Activated CD4-positive, alpha-beta T cell treated with anti-CD3 and anti-CD28 coated beads, Interleukin-2, Interleukin-6, amounts not matched to agents 100 ng/mL and 50 ng/mL, durations not matched to agents 16 hours and 8 hours (primary cell): ENCODE results near the gene HOXA10.

Experiments
- DNase-seq: peaks from one replicate; pipeline ENCODE4 v3.0.0-alpha.2; 2020

HOXA10 gene

GRCh38 chr7:27203365-27203953 is 29.3 kb upstream of the HOXA10 start:
- DNase-seq, result no peak

- DNase-seq, result no peak
These were observed 28.7 kb upstream of the HOXA10 start for GRCh38 chr7:27202862-27203134.

GRCh38 chr7:27202018-27202861 is 28.1 kb upstream of the HOXA10 start:
- no peak for DNase-seq

GRCh38 chr7:27201580-27202017 is 27.5 kb upstream of the HOXA10 start:
- DNase-seq, result no peak

- DNase-seq, result no peak
These were observed 26.9 kb upstream of the HOXA10 start for GRCh38 chr7:27200761-27201579.

GRCh38 chr7:27199849-27200760 is 26.0 kb upstream of the HOXA10 start, which contains the start of gene HOXA13:
Gene HOXA13 (minus strand): TSS chr7:27200091. CDS start chr7:27200077, 14 bp downstream.
- DNase-seq, result no peak

- no peak for DNase-seq
These were observed 25.0 kb upstream of the HOXA10 start for GRCh38 chr7:27198871-27199801.

- no peak for DNase-seq
These were observed 24.2 kb upstream of the HOXA10 start for GRCh38 chr7:27198138-27198841.

GRCh38 chr7:27197137-27198042 is 23.3 kb upstream of the HOXA10 start:
- DNase-seq, result no peak

GRCh38 chr7:27196287-27196767 is 22.2 kb upstream of the HOXA10 start:
- DNase-seq, result peak; percentile 83

- no peak for DNase-seq
These were observed 20.7 kb upstream of the HOXA10 start for GRCh38 chr7:27194686-27195379.

- DNase-seq, result no peak
These were observed 19.9 kb upstream of the HOXA10 start for GRCh38 chr7:27194002-27194352.

- no peak for DNase-seq
These were observed 19.3 kb upstream of the HOXA10 start for GRCh38 chr7:27193335-27194001.

GRCh38 chr7:27192546-27193334 is 18.6 kb upstream of the HOXA10 start:
- no peak for DNase-seq

- DNase-seq, result no peak
These were observed 17.9 kb upstream of the HOXA10 start for GRCh38 chr7:27191833-27192545.

GRCh38 chr7:27191161-27191731 is 17.1 kb upstream of the HOXA10 start:
- DNase-seq, result no peak
